Retinal pigment epithelial cell (primary cell): Measurements from ENCODE around the gene TBX20.

Experiments
- DNase-seq: peaks from one replicate; pipeline ENCODE4 v3.0.0-alpha.2; 2010; ENCODE audit warnings: low read depth
- H3K4me3 ChIP-seq: 2 replicates; pipeline ENCODE4 v1.5.1; 2011; ENCODE audit warnings: mild to moderate bottlenecking, low read length, control low read depth, moderate library complexity
- TF ChIP-seq, protein P1 (sequence below): conservative IDR thresholded peaks from 2 replicates; pipeline ENCODE4 v1.5.1; 2011; ENCODE audit warnings: low read depth, low read length, control low read depth, inconsistent platforms

TBX20 gene

DNA sequence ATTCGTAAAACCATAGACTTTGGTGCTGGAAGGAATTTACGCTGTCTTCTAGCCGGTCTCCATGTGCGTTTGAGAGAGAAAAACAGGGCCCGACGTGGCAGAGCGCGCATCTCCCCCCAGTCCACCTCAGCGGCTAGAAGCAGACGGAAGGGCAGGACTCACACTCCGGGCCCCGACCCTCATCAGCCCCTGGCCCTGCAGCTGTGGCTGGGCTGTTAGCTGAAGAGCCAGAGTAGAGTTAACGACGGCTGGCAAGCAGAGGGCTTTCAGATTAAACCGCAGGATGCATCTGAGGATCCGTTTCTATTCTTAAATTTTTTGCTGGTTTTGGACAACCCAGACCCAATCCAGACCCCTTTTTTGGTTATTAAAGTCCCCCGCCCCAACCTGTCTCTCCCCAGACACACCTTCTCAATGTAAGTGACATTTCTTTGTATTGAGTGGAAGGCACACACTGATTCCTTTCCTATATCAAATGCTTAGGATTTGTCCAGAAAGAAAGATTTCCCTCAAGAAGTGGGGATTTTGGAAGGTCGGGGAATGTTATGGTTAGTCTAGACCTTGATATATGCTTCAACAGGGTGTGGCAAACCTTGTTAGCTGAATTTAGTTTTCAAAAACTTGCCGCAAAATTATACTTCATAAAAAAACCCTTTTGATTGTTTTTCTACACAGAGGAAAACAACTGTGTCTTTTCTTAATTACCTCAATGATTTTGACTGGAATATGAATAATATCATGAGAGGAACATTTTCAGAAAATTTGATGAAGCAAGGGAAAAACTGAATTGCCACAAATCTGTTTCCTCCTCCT, 1.7 kb upstream of the TBX20 start:
- no peak overlapping the region for H3K4me3 ChIP-seq
- no peak for DNase-seq
- TF ChIP-seq, protein P1, sequence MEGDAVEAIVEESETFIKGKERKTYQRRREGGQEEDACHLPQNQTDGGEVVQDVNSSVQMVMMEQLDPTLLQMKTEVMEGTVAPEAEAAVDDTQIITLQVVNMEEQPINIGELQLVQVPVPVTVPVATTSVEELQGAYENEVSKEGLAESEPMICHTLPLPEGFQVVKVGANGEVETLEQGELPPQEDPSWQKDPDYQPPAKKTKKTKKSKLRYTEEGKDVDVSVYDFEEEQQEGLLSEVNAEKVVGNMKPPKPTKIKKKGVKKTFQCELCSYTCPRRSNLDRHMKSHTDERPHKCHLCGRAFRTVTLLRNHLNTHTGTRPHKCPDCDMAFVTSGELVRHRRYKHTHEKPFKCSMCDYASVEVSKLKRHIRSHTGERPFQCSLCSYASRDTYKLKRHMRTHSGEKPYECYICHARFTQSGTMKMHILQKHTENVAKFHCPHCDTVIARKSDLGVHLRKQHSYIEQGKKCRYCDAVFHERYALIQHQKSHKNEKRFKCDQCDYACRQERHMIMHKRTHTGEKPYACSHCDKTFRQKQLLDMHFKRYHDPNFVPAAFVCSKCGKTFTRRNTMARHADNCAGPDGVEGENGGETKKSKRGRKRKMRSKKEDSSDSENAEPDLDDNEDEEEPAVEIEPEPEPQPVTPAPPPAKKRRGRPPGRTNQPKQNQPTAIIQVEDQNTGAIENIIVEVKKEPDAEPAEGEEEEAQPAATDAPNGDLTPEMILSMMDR, result no peak

GRCh38 chr7:35254496-35255442, 869 bp upstream of the TBX20 start:
- DNase-seq, result no peak
- TF ChIP-seq, protein P1, result no peak
- peak overlapping the region; percentile 44 for H3K4me3 ChIP-seq

DNA sequence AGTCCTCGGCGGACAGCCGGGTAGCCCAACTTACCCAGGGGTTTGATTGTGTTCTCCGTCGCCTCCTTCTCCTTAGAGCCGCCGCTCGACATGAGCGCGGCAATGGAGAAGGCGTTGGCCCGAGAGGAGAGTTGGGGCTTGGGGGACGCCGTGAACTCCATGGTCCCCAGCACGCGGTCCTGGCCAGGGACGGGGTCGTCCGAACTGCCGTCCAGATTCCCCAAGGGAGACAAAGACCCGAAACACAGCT, 515 bp downstream of the TBX20 start:
- peak overlapping the region; percentile 44 for H3K4me3 ChIP-seq
- DNase-seq, result no peak
- TF ChIP-seq, protein P1, result no peak

DNA sequence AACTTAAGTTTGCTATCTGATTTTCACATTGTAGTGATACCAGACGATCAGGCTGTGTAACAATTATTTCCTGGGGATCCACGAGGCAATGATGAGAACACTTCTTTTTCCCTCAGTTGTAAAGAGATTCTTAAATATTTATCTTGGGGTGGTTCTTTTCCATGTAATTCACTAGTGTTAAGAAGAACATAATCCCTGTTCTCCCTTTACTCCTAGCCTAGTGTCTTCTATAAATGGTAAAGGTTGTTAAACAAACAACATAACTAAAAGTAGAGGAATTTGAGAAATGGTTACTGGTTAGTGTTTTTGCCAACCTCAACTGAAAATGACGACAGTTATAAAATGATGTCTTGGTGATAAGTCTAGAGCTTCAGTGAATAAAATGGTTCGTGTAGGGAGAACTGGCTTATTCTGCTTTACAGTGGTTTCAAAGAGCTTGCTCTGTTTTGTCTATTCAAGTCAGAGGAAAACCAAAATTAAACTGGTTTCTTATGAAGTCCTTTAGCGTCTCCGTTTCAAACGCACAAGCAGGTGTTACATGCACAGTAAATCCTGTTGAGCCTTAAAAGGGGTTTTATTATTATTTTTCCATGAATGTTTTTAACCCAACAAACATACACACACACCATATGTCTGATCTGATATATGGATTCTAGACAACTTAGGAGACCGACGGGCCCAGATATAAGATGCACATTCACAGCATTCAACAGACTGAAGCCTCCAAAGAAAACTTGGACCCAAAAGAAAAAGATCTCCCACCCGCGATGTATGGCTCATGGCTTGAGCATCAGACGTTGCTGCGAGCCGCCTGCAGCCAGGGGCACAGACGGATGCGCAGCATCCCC, 1.1 kb downstream of the TBX20 start:
- no peak for DNase-seq
- H3K4me3 ChIP-seq, result no peak overlapping the region
- TF ChIP-seq, protein P1, result no peak

DNA sequence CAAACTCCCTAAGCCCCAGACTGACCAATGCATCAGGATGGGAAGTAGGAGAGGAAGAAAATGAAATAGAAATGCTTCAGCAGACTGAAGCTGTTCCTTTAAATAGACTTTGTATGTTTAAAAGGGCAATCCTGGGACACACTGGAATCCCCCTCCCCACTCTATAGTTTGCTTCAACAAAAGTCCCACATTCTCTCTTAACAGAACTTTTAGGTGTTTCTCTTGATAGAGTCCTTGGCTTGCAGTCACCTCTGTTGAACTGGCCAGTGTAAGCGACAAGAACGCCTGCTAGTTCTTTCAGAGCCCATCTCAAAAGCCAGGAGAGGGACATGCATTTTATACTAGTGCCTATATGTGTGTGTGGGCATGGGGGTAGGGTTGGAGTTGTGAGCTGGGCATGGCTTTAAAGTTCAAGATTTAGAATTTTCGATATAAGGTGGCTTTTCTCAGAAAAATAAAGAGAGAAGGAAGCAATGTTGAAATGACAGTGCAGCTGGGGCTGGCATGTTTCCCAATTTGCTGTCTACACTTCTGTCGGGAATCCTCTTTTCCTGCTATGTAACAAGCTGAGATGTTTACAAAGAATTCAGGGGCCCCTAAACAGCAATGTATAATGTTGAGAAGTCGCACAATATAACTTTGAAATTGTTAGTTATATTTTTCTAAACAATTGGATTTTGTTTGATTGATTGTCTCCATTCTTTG, 2.1 kb downstream of the TBX20 start:
- no peak for DNase-seq
- TF ChIP-seq, protein P1, result no peak
- H3K4me3 ChIP-seq, result no peak overlapping the region

DNA sequence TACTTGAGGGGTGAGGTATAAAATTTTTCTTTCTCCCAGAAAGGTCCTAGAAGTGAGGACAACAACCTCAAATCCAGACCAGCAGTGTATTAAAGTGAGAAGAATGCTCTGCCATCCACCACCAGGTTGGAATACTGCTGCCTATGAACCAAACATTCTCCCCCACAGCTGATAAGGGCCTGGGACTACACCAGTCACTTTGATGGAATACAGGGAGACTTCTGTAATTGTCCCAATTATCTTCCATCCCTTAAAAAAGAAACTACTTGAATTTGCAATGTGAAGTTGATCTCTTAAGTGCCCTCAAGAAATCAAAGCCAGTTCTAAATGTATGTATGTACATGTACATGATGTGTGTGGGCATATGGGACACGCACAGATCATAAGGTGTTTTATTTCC, 3.0 kb downstream of the TBX20 start:
- no peak overlapping the region for H3K4me3 ChIP-seq
- TF ChIP-seq, protein P1, result no peak
- no peak for DNase-seq
